Pancreas (tissue), 10 donors: ENCODE measurements around the gene SPINT2. TPM values are rescaled to one million over a fixed set of nuclear protein-coding genes. Genes with fewer than 3 reads are reported as not detected.
"Not testable (repeated sequence)": the region's sequence is repeated elsewhere in the genome, so short reads cannot be mapped to it uniquely, and the experiment has no call there.

Experiments used
- ATAC-seq, 4 donors: fragments of 200-7000 bp; cut with Tn5 transposase; one replicate each; pipeline versions ENCODE4 v1.8.0 to v1.9.1; 2020; ENCODE audit warnings: mild to moderate bottlenecking in 4 of 4, moderate library complexity in 4 of 4
- DNase-seq, 6 donors: peaks; one replicate each; pipeline ENCODE4 v3.0.0-alpha.2; 2020
- FAIRE-seq: peaks from 2 replicates; lab custom pipeline; 2012; peaks lifted over from hg19 to GRCh38; lab: Jason Lieb, UNC
- H3K27ac ChIP-seq, 4 donors: fragments of 200-600 bp; sonication (generic); 1 replicate in 3 of 4; 2 replicates in 1 of 4; pipeline versions ENCODE4 v1.5.0 to v1.8.0; 2020
- H3K27me3 ChIP-seq, 4 donors: fragments of 200-600 bp; one replicate each; pipeline ENCODE4 v1.8.0; 2021
- H3K36me3 ChIP-seq, 3 donors: fragments of 200-600 bp; sonication (generic) in 1 of 3; one replicate each; pipeline versions ENCODE4 v1.5.0 to v1.8.0; 2020 to 2021
- H3K4me1 ChIP-seq, 3 donors: fragments of 200-600 bp; one replicate each; pipeline ENCODE4 v1.8.0; 2021
- H3K4me3 ChIP-seq, 4 donors: fragments of 200-600 bp; sonication (generic) in 2 of 4; one replicate each; pipeline versions ENCODE4 v1.5.0 to v1.8.0; 2020 to 2021
- H3K9me3 ChIP-seq, 4 donors: fragments of 200-600 bp; one replicate each; pipeline ENCODE4 v1.8.0; 2021
- WGBS, 2 donors: extraction: QIAGEN DNeasy Blood & Tissue Kit; methylation state at CpG; one replicate each; pipeline ENCODE4 v1.1.7; 2013; 5-methylcytosine and 5-hydroxymethylcytosine counted together
- intact Hi-C, 3 donors: fragments of 100-400 bp; cut with DNase I; formaldehyde crosslinking; loops; one replicate each; pipeline versions ENCODE4 v1.11.1 to v1.14.2; 2022
- polyA plus RNA-seq, 2 donors: library from polyadenylated mRNA; stranded (reverse); fragments of 200-250 nt; gene quantifications; one replicate each; pipeline ENCODE4 v1.2.3, GENCODE V29; 2013
- total RNA-seq, 6 donors: library from RNA; stranded (reverse); fragmentation: NEBNext Ultra II Directional in 4 of 6; extraction: Animal tissue kit (Norgen Biotek cat#: 25700) in 4 of 6; gene quantifications; one replicate each; pipeline versions ENCODE4 v1.2.1 to v1.2.4, GENCODE V29; 2021 to 2023
- TF ChIP-seq, protein P1 (sequence below), 4 donors: fragments of 200-600 bp; sonication (generic) in 3 of 4; IDR thresholded peaks; one replicate each; pipeline versions ENCODE4 v1.5.0 to v1.8.0; 2021; ENCODE audit warnings: antibody characterized with exemption in 4 of 4
- donor health status: healthy with polysubstance abuse.
- donor health status: DM: no; HTN: no; CAD: no; lungs with moderate emphysema.
- donor health status: DM: no; HTN: no; CAD: no.
- donor health status: control.
- donor health status: control.
- donor health status: Bipolar disorder and iron deficiency.
- donor health status: DM: yes; HTN: yes; CAD: no.
- donor health status: DM: no; HTN: no; CAD: no.
- donor health status: DM: no; HTN: no; CAD: no.
- donor health status: DM: yes; HTN: yes; CAD: no.

Gene SPINT2
- total and polyA plus RNA-seq, 8 donors, result 121 to 337 (median 171) TPM

DNA sequence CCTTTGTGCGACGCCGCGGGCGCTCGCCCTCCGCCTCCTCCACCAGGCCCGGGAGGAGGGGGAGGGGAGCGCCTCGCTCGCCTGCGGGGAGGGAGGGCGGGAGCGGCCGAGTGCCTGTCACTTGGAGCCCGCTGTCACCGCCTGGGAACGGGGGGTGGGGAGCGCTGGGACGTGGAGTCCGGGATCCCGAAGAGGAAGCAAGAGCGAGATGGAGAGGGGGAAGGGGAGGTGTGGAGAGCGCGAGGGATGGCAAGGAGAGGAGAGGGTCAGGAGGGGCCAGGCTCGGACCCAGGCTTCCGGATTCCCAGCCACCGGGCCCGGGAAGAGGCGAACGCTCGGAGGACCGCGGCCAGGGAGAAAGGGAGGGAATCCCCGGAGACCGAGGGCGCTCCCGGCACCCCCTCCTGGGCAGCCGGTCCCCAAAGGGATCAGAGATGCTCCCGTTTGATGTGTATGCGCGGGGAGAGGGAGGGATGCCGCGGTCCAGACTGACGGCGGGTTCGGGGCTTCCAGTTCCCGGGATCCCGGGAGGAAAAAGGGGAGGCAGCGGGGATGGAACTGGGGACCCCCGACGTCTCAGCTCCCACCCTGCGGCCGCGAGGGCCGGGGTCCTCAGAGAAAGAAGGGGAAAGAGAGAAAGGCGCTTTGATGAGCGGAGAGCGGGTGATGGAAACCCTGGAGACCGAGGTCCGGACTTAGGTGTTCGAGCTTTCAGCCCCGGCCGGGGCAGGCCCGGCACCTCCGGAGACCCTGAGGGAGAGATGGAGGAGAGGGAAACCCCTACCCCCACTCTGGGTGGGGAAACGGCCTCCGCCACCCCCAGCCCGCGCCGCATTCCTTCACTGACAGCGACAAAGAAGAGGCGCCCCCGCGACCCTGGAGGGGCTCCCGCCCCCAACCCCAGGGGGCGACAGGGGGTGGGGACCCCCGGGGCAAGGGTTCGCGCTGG lies 35.6 kb upstream of the SPINT2 start:
- H3K4me3 ChIP-seq, result peak overlapping the region in 1 of 4 donors; percentile 12
- no peak overlapping the region for H3K27ac ChIP-seq
- no peak for FAIRE-seq
- H3K9me3 ChIP-seq, result no peaks in the 10 kb centered on the region
- intact Hi-C loops, result no loop called here
- H3K36me3 ChIP-seq, result no peaks in the 10 kb centered on the region
- ATAC-seq, result no peak
- H3K4me1 ChIP-seq, result peaks cover 0 to 7% (median 3%) of the 10 kb centered on the region in 3 donors
- H3K27me3 ChIP-seq, result peaks cover 0 to 5% (median 2%) of the 10 kb centered on the region in 4 donors
- TF ChIP-seq, protein P1, sequence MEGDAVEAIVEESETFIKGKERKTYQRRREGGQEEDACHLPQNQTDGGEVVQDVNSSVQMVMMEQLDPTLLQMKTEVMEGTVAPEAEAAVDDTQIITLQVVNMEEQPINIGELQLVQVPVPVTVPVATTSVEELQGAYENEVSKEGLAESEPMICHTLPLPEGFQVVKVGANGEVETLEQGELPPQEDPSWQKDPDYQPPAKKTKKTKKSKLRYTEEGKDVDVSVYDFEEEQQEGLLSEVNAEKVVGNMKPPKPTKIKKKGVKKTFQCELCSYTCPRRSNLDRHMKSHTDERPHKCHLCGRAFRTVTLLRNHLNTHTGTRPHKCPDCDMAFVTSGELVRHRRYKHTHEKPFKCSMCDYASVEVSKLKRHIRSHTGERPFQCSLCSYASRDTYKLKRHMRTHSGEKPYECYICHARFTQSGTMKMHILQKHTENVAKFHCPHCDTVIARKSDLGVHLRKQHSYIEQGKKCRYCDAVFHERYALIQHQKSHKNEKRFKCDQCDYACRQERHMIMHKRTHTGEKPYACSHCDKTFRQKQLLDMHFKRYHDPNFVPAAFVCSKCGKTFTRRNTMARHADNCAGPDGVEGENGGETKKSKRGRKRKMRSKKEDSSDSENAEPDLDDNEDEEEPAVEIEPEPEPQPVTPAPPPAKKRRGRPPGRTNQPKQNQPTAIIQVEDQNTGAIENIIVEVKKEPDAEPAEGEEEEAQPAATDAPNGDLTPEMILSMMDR (IDR thresholded peaks at IDR 0.05), result no peak
- peak in 2 of 6 donors; percentile 33 to 72 for DNase-seq
- 1 to 2% methylated on average over 68 to 80 of the region's 80 CpGs for WGBS, 2 donors

- peaks cover 0 to 5% (median 2%) of the 10 kb centered on the region in 4 donors for H3K27me3 ChIP-seq
- no peaks in the 10 kb centered on the region for H3K9me3 ChIP-seq
- DNase-seq (peak in 4 of 6 donors; percentile 37 to 72 (median 55)), ATAC-seq (peak; percentile 54 to 79 (median 70)), FAIRE-seq (no peak)
- no peak overlapping the region for H3K27ac ChIP-seq
- TF ChIP-seq, protein P1 (IDR thresholded peaks at IDR 0.05), result no peak
- peaks cover 0 to 7% (median 0%) of the 10 kb centered on the region in 3 donors for H3K4me1 ChIP-seq
- no peaks in the 10 kb centered on the region for H3K36me3 ChIP-seq
- WGBS, 2 donors, result 2% methylated on average over 39 to 54 of the region's 54 CpGs
- intact Hi-C loops, result no loop called here
- H3K4me3 ChIP-seq, result no peak overlapping the region
These were observed 34.7 kb upstream of the SPINT2 start for GRCh38 chr19:38229585-38230073.

DNA sequence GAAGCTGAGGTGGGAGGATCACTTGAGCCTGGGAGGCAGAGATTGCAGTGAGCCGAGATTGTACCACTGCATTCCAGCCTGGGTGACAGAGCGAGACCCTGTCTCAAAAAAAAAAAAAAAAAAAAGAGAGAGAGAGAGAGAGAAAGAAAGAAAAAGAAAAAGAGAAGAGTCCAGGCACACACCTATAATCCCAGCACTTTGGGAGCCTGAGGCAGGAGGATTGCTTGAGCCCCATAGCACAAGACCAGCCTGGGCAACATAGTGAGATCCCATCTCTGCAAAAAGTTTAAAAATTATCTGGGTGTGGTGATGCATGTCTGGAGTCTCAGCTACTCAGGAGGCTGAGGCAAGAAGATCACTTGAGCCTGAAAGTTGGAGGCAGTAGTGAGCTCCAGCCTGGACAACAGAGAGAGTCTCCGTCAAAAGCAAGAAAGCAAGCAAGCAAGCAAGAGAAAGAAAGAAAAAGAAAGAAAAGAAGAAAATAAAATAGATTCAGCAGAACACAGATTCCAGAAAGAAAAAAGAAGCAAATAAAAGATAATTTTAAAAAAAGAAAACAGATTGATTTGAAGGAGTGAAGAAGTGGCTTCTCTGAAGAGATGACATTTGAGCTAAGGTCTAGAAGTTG lies 33.8 kb upstream of the SPINT2 start:
- DNase-seq, H3K27me3 ChIP-seq, intact Hi-C loops, H3K9me3 ChIP-seq, H3K4me3 ChIP-seq, H3K27ac ChIP-seq, FAIRE-seq, H3K4me1 ChIP-seq, H3K36me3 ChIP-seq, ATAC-seq: not testable (repeated sequence)
- WGBS, 2 donors, result 61 to 85% methylated on average over 2 to 3 of the region's 3 CpGs

DNA sequence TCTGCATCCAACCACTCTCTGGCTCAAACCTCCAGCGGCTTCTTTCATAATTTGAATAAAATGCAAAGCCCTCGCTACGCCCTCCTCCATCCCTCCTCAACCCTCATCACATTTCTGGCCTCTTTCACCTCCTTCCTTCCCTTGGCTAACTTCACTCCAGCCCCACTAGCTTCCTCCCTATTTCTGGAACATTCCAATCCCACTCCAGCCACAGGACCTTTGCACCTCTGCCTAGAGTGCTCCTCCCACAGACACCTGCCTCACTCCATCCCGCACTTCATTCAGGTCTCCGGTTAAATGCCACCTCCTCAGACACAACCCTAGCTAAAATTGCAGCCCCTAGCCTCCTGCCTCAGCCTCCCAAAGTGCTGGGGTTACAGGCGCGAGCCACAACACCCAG lies 32.5 kb upstream of the SPINT2 start:
- DNase-seq (no peak), FAIRE-seq (no peak), ATAC-seq (no peak)
- Histone ChIP-seq H3K9me3 (no peaks in the 10 kb centered on the region), H3K4me1 (peaks cover 0 to 7% (median 0%) of the 10 kb centered on the region in 3 donors), H3K4me3 (no peak overlapping the region), H3K27ac (no peak overlapping the region), H3K27me3 (peaks cover 0 to 5% (median 2%) of the 10 kb centered on the region in 4 donors), H3K36me3 (no peaks in the 10 kb centered on the region)
- 73 to 81% methylated on average over 7 of the region's 7 CpGs for WGBS, 2 donors
- intact Hi-C loops, result no loop called here
- TF ChIP-seq, protein P1 (IDR thresholded peaks at IDR 0.05), result no peak

DNA sequence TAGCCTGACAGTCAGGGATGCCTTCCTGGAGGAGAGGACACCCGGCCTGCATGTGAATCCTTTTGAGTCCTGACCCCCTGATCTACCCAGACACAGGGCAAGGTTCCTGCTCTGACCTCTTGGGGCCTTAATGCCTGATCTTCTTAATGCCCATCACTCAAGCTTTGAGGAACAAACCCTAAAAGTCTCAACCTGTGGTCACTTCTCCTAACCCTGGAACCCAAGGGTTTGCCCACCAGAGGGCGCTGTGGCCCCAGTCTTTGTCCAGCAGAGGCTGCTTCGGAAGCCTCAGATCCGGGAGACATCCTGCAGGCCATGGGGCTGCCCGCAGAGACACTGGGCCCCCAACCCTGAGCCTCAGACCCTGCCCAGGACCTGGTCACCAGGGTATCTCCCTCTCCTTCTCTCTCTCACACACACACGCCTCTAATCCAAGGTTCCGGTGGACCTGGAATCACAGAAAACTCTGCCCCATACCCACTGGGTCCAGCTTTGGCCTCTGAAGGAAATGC lies 30.6 kb upstream of the SPINT2 start:
- Histone ChIP-seq H3K9me3 (no peaks in the 10 kb centered on the region), H3K4me1 (peaks cover 0 to 5% (median 0%) of the 10 kb centered on the region in 3 donors), H3K36me3 (no peaks in the 10 kb centered on the region), H3K27ac (no peak overlapping the region), H3K27me3 (peaks cover 0 to 4% (median under 1%) of the 10 kb centered on the region in 4 donors), H3K4me3 (no peak overlapping the region)
- intact Hi-C loops, result no loop called here
- peak; percentile 48 to 97 (median 80) for DNase-seq
- 23 to 24% methylated on average over 7 of the region's 7 CpGs for WGBS, 2 donors
- ATAC-seq, result peak; percentile 68 to 93 (median 84)
- no peak for FAIRE-seq
- TF ChIP-seq, protein P1 (IDR thresholded peaks at IDR 0.05), result peak; percentile 73 to 83 (median 81)
